Neural cell (in vitro differentiated cells): Measurements from ENCODE around the gene EXOC4.

ENCODE experiments used
- CTCF ChIP-seq: fragments of 450-650 bp; IDR thresholded peaks from 2 replicates; pipeline ENCODE4 v1.5.1; 2014; ENCODE audit warnings: antibody characterized with exemption, mild to moderate bottlenecking, moderate library complexity; ENCODE audit not compliant: poor library complexity, severe bottlenecking
- EP300 ChIP-seq: fragments of 450-650 bp; conservative IDR thresholded peaks from 2 replicates; pipeline ENCODE4 v1.6.1; 2014; ENCODE audit warnings: antibody characterized with exemption, mild to moderate bottlenecking, moderate library complexity; ENCODE audit not compliant: poor library complexity, severe bottlenecking
- POLR2AphosphoS5 ChIP-seq: IDR thresholded peaks from 2 replicates; pipeline ENCODE4 v1.6.1; 2012
- RAD21 ChIP-seq: fragments of 450-650 bp; conservative IDR thresholded peaks from 2 replicates; pipeline ENCODE4 v1.6.1; 2014; ENCODE audit warnings: antibody characterized with exemption, mild to moderate bottlenecking, moderate library complexity
- REST ChIP-seq: IDR thresholded peaks from 2 replicates; pipeline ENCODE4 v1.6.1; 2012; ENCODE audit warnings: borderline replicate concordance
- TAF1 ChIP-seq: IDR thresholded peaks from 2 replicates; pipeline ENCODE4 v1.6.1; 2012; ENCODE audit warnings: low read depth

- TF ChIP-seq REST = no peak
- TF ChIP-seq TAF1 = no peak
- no peak for TF ChIP-seq CTCF
- TF ChIP-seq RAD21 = no peak
- TF ChIP-seq POLR2AphosphoS5 = no peak
- TF ChIP-seq EP300 = no peak
Measured at GRCh38 chr7:133973710-133974109, 720.8 kb downstream of the EXOC4 start.
